GM06990 (cell line): ENCODE results near the gene DLL4.

Experiments
- DNase-seq: peaks from one replicate; pipeline ENCODE4 v3.0.0-alpha.2; 2011; ENCODE audit not compliant: insufficient read length; ENCODE audit errors: extremely low read depth
- H3K27me3 ChIP-seq: replicated peaks from 2 replicates; pipeline ENCODE4 v1.6.0; 2011; ENCODE audit warnings: low read length; ENCODE audit not compliant: control insufficient read depth, insufficient read depth
- H3K36me3 ChIP-seq: 2 replicates; pipeline ENCODE4 v1.5.1; 2011; ENCODE audit warnings: low read length; ENCODE audit not compliant: control insufficient read depth, insufficient read depth
- H3K4me3 ChIP-seq: replicated peaks from 2 replicates; pipeline ENCODE4 v1.5.1; 2011; ENCODE audit warnings: low read depth, mild to moderate bottlenecking, control low read depth, low read length
- CTCF ChIP-seq: IDR thresholded peaks from 2 replicates; pipeline ENCODE4 v1.5.1; 2011; ENCODE audit warnings: low read length, control low read depth, mild to moderate bottlenecking, inconsistent platforms; ENCODE audit not compliant: insufficient read depth, poor library complexity, severe bottlenecking

Gene DLL4

DNA sequence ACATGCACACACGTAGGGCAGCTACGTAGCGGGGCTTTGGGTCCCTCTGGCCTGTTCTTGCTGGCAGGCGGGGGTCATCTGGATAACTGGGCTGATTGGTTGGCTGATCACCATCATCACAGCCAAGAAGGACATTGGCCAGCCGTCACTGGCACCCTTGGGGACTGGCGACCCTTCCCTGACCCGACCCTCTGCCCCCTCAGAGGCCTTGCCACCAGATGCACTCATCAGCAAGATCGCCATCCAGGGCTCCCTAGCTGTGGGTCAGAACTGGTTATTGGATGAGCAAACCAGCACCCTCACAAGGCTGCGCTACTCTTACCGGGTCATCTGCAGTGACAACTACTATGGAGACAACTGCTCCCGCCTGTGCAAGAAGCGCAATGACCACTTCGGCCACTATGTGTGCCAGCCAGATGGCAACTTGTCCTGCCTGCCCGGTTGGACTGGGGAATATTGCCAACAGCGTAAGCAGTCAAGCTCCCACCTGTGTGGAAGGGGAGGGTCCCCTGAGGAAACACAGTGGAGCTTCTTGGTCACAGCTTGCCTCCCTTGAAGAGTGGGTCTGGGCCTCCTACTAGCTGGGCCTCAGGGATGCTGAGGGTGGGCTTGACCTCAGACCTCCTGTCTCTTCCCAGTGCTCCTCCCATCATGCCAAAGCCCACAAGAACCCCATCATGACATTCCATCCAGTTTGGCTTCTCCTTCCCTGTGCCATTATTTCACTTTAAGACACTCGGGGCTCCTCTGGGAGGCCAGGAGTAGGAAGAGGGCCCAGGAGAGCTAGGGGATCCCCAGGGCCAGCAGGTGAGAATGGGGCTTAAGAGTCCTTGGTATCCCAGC, 2.4 kb downstream of the DLL4 start:
- no peak for DNase-seq
- Histone ChIP-seq H3K36me3 (no peaks in the 10 kb centered on the region), H3K4me3 (no peak overlapping the region), H3K27me3 (no peaks in the 10 kb centered on the region; the same call in 1 of the 2 replicates)
- TF ChIP-seq CTCF, result no peak

DNA sequence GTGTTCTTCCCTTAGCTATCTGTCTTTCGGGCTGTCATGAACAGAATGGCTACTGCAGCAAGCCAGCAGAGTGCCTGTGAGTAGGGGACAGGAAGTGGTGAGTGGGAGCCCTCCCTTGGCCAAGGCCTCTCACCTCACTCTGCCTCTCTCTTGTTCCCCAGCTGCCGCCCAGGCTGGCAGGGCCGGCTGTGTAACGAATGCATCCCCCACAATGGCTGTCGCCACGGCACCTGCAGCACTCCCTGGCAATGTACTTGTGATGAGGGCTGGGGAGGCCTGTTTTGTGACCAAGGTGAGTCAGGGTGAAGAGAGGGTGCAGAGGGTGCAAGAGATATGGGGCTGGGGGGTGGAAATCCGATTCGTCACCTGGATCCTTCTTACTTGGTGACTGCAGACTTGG, 3.0 kb downstream of the DLL4 start:
- no peaks in the 10 kb centered on the region for H3K36me3 ChIP-seq
- no peak for DNase-seq
- H3K27me3 ChIP-seq, result no peaks in the 10 kb centered on the region; the same call in 1 of the 2 replicates
- no peak overlapping the region for H3K4me3 ChIP-seq
- no peak for TF ChIP-seq CTCF

DNA sequence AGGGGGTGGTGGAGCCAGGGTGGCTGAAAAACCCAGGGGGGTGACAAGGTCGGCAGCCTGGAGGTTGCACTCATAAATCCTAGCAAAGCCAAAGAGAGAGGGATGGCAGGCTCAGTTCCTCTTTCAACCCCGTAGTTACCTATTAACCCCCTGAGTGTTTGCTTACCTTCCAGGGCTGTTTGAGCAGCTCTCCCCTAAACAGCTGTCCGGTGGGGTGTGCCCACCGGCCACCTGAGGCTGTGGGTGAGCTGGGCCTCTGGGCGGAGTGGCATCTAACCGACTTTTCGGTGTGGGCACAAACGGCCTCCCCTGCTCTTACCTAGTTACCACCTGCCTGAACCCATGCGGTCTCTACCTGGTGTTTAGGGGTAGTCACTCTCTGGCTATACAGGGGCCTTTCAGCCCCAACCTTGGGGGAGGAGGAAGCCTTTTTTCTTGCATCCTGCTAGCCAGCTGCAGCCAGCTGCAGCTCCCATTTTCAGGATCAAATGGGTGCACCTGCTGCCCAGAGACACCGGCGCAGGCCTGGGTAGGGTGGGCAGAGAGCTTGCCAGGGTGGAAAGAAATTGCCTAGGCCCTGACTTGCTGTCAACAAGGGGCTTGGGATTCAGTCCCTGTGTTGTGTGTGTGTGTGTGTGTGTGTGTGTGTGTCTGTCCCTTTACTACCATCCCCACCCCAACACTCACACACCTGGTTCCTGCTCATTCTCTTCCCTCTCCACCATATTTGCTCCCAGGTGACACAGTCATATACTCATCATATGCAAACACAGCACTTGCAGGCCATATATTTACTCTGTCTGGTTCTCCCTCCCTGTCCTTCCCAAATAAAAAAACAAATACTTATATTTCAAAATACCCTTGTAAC, 3.7 kb downstream of the DLL4 start:
- no peak for DNase-seq
- Histone ChIP-seq H3K4me3 (no peak overlapping the region), H3K36me3 (no peaks in the 10 kb centered on the region), H3K27me3 (no peaks in the 10 kb centered on the region; the same call in 1 of the 2 replicates)
- TF ChIP-seq CTCF, result no peak

- no peak for TF ChIP-seq CTCF
- no peaks in the 10 kb centered on the region; the same call in 1 of the 2 replicates for H3K27me3 ChIP-seq
Measured at GRCh38 chr15:40933517-40933902, 4.4 kb downstream of the DLL4 start.

GRCh38 chr15:40934457-40934856, 5.3 kb downstream of the DLL4 start:
- TF ChIP-seq CTCF, result no peak
- H3K4me3 ChIP-seq, result no peak overlapping the region
- DNase-seq, result no peak
- H3K36me3 ChIP-seq, result no peaks in the 10 kb centered on the region
- no peaks in the 10 kb centered on the region; the same call in 1 of the 2 replicates for H3K27me3 ChIP-seq

More at GRCh38 chr15:40933517-40933902, 4.4 kb downstream of the DLL4 start:
- H3K36me3 ChIP-seq, result no peaks in the 10 kb centered on the region
- H3K4me3 ChIP-seq, result no peak overlapping the region
- DNase-seq, result no peak
